ENCODE data around the gene POLN. TPM values are rescaled to one million over a fixed set of nuclear protein-coding genes. Genes with fewer than 3 reads are reported as not detected.
"Not testable (repeated sequence)": the region's sequence is repeated elsewhere in the genome, so short reads cannot be mapped to it uniquely, and the experiment has no call there.

POLN gene
- total and polyA plus RNA-seq, 2 experiments from 2014 or later: 1.8 to 4.0 TPM

DNA sequence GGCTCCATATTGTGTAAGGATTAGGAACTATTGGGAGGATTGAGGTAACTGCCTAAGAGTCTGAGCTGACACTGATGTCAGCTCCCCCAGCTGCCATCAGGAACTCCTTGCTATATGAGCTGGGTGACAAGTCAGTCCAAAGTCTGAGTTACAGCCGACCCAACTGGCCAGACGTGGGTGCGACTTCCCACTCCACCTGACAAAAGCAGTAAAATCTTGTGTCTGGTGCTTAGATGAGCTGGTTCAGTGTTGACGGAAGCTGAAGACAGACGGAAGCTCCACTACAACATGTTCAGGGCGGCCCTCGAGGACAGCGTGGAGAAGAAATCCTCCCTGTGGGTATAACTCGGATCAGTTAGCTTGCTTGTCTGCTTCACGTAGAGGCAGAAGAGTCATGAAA, 205.6 kb downstream of the POLN start:
- H2AFZ ChIP-seq: no peak overlapping the region
- H4K20me1 ChIP-seq (replicated peaks; ENCODE audit: insufficient read depth): no peaks in the 10 kb centered on the region; the same call in 1 of the 2 replicates
- peaks cover 3% of the 10 kb centered on the region; the same call in 2 of the 3 replicates for H3K9me3 Mint-ChIP-seq
- no peak overlapping the region for H3K4me2 ChIP-seq
- no peak overlapping the region for H3K27ac ChIP-seq (ENCODE audit: low read depth)
- peaks cover 3% of the 10 kb centered on the region; the same call in 1 of the 3 replicates for H3K36me3 Mint-ChIP-seq (ENCODE audit: low read depth)
- no peak overlapping the region for H3K4me3 Mint-ChIP-seq
- no peaks in the 10 kb centered on the region; the same call in 1 of the 2 replicates for H3K36me3 ChIP-seq (ENCODE audit: insufficient read depth)
- no peaks in the 10 kb centered on the region for H3F3A ChIP-seq (replicated peaks; ENCODE audit: low read depth)
- H3K9me2 ChIP-seq (ENCODE audit: insufficient read depth): no peaks in the 10 kb centered on the region
- TF ChIP-seq POLR2AphosphoS5 (IDR thresholded peaks at IDR 0.05; ENCODE audit: low read depth): no peak
- TF ChIP-seq JUNB (IDR thresholded peaks at IDR 0.05; ENCODE audit: unreplicated experiment): no peak
- TF ChIP-seq, protein P1, sequence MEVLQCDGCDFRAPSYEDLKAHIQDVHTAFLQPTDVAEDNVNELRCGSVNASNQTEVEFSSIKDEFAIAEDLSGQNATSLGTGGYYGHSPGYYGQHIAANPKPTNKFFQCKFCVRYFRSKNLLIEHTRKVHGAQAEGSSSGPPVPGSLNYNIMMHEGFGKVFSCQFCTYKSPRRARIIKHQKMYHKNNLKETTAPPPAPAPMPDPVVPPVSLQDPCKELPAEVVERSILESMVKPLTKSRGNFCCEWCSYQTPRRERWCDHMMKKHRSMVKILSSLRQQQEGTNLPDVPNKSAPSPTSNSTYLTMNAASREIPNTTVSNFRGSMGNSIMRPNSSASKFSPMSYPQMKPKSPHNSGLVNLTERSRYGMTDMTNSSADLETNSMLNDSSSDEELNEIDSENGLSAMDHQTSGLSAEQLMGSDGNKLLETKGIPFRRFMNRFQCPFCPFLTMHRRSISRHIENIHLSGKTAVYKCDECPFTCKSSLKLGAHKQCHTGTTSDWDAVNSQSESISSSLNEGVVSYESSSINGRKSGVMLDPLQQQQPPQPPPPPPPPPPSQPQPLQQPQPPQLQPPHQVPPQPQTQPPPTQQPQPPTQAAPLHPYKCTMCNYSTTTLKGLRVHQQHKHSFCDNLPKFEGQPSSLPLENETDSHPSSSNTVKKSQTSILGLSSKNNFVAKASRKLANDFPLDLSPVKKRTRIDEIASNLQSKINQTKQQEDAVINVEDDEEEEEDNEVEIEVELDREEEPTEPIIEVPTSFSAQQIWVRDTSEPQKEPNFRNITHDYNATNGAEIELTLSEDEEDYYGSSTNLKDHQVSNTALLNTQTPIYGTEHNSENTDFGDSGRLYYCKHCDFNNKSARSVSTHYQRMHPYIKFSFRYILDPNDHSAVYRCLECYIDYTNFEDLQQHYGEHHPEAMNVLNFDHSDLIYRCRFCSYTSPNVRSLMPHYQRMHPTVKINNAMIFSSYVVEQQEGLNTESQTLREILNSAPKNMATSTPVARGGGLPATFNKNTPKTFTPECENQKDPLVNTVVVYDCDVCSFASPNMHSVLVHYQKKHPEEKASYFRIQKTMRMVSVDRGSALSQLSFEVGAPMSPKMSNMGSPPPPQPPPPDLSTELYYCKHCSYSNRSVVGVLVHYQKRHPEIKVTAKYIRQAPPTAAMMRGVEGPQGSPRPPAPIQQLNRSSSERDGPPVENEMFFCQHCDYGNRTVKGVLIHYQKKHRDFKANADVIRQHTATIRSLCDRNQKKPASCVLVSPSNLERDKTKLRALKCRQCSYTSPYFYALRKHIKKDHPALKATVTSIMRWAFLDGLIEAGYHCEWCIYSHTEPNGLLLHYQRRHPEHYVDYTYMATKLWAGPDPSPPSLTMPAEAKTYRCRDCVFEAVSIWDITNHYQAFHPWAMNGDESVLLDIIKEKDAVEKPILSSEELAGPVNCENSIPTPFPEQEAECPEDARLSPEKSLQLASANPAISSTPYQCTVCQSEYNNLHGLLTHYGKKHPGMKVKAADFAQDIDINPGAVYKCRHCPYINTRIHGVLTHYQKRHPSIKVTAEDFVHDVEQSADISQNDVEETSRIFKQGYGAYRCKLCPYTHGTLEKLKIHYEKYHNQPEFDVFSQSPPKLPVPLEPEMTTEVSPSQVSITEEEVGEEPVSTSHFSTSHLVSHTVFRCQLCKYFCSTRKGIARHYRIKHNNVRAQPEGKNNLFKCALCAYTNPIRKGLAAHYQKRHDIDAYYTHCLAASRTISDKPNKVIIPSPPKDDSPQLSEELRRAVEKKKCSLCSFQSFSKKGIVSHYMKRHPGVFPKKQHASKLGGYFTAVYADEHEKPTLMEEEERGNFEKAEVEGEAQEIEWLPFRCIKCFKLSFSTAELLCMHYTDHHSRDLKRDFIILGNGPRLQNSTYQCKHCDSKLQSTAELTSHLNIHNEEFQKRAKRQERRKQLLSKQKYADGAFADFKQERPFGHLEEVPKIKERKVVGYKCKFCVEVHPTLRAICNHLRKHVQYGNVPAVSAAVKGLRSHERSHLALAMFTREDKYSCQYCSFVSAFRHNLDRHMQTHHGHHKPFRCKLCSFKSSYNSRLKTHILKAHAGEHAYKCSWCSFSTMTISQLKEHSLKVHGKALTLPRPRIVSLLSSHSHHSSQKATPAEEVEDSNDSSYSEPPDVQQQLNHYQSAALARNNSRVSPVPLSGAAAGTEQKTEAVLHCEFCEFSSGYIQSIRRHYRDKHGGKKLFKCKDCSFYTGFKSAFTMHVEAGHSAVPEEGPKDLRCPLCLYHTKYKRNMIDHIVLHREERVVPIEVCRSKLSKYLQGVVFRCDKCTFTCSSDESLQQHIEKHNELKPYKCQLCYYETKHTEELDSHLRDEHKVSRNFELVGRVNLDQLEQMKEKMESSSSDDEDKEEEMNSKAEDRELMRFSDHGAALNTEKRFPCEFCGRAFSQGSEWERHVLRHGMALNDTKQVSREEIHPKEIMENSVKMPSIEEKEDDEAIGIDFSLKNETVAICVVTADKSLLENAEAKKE (CRISPR knock-in tag; IDR thresholded peaks at IDR 0.05): no peak
- no peaks in the 10 kb centered on the region for H3K79me2 ChIP-seq (replicated peaks; ENCODE audit: insufficient read depth)
- H3K27me3 Mint-ChIP-seq (ENCODE audit: insufficient read depth, low read depth, poor library complexity): peaks cover 25% of the 10 kb centered on the region
- peaks cover 2% of the 10 kb centered on the region; the same call in 1 of the 3 replicates for H3K4me1 Mint-ChIP-seq
- H3K4me1 ChIP-seq (ENCODE audit: insufficient read depth): no peaks in the 10 kb centered on the region
- DNase-seq (ENCODE audit: low spot score): no peak
- H3K27ac Mint-ChIP-seq: no peak overlapping the region
- H3K27me3 ChIP-seq (ENCODE audit: insufficient read depth): peaks cover 60% of the 10 kb centered on the region
- ATAC-seq: no peak
- no peak overlapping the region for H3K4me3 ChIP-seq

DNA sequence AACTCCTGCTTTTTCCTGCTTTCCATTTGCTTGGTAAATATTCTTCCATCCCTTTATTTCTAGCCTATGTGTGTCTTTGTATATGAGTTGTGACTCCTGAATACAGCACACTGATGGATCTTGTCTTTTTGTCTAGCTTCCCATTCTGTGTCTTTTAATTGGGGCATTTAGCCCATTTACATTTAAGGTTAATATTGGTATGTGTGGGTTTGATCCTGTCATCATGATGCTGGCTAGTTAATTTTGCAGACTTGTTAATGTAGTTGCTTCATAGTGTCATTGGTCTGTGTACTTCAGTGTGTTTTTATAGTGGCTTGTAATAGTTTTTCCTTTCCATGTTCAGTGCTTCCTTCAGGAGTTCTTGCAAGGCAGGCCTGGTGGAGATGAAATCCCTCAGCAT, 210.8 kb downstream of the POLN start:
- H3K36me3 ChIP-seq (ENCODE audit: insufficient read depth); H3K4me3 Mint-ChIP-seq; H3K27ac ChIP-seq (ENCODE audit: low read depth); H3F3A ChIP-seq (replicated peaks; ENCODE audit: low read depth); H3K4me2 ChIP-seq; H3K27ac Mint-ChIP-seq; H3K36me3 Mint-ChIP-seq (ENCODE audit: low read depth); DNase-seq (ENCODE audit: low spot score); H3K4me1 ChIP-seq (ENCODE audit: insufficient read depth); H3K9me2 ChIP-seq (ENCODE audit: insufficient read depth); H3K79me2 ChIP-seq (replicated peaks; ENCODE audit: insufficient read depth); ATAC-seq; H3K4me3 ChIP-seq; H4K20me1 ChIP-seq (replicated peaks; ENCODE audit: insufficient read depth); H3K4me1 Mint-ChIP-seq; H2AFZ ChIP-seq: not testable (repeated sequence)
- Mint-ChIP-seq H3K9me3 (peaks cover 11% of the 10 kb centered on the region), H3K27me3 (ENCODE audit: insufficient read depth, low read depth, poor library complexity) (peaks cover 14% of the 10 kb centered on the region)
- peaks cover 17% of the 10 kb centered on the region; the same call in 1 of the 2 replicates for H3K27me3 ChIP-seq (ENCODE audit: insufficient read depth)

DNA sequence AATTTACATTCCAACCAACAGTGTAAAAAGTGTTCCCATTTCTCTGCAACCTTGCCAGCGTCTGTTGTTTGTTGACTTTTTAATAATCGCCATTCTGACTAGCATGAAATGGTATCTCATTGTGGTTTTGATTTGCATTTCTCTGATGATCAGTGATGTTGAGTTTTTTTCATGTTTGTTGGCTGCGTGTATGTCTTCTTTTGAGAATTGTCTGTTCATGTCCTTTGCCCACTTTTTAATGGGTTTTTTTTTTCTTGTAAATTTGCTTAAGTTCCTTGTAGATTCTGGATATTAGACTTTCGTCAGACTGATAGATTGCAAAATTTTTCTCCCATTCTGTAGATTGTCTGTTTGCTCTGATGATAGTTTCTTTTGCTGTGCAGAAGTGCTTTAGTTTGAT, 214.8 kb downstream of the POLN start:
- H3K27me3 ChIP-seq (ENCODE audit: insufficient read depth); DNase-seq (ENCODE audit: low spot score); H3K36me3 Mint-ChIP-seq (ENCODE audit: low read depth); H3K4me3 ChIP-seq; H3K27ac ChIP-seq (ENCODE audit: low read depth); H3K36me3 ChIP-seq (ENCODE audit: insufficient read depth); H3K9me2 ChIP-seq (ENCODE audit: insufficient read depth); H3F3A ChIP-seq (replicated peaks; ENCODE audit: low read depth); H3K4me3 Mint-ChIP-seq; ATAC-seq; H3K27ac Mint-ChIP-seq; H3K4me1 ChIP-seq (ENCODE audit: insufficient read depth); H3K4me1 Mint-ChIP-seq; H3K79me2 ChIP-seq (replicated peaks; ENCODE audit: insufficient read depth); H3K4me2 ChIP-seq; H4K20me1 ChIP-seq (replicated peaks; ENCODE audit: insufficient read depth); H2AFZ ChIP-seq: not testable (repeated sequence)
- Mint-ChIP-seq H3K27me3 (ENCODE audit: insufficient read depth, low read depth, poor library complexity) (peaks cover 15% of the 10 kb centered on the region), H3K9me3 (peaks cover 17% of the 10 kb centered on the region)
